GM06990 (cell line): ENCODE measurements around the gene SLC12A8.

Experiments
- DNase-seq: peaks from one replicate; pipeline ENCODE4 v3.0.0-alpha.2; 2011; ENCODE audit not compliant: insufficient read length; ENCODE audit errors: extremely low read depth
- H3K27me3 ChIP-seq: replicated peaks from 2 replicates; pipeline ENCODE4 v1.6.0; 2011; ENCODE audit warnings: low read length; ENCODE audit not compliant: control insufficient read depth, insufficient read depth
- H3K36me3 ChIP-seq: 2 replicates; pipeline ENCODE4 v1.5.1; 2011; ENCODE audit warnings: low read length; ENCODE audit not compliant: control insufficient read depth, insufficient read depth
- H3K4me3 ChIP-seq: replicated peaks from 2 replicates; pipeline ENCODE4 v1.5.1; 2011; ENCODE audit warnings: low read depth, mild to moderate bottlenecking, control low read depth, low read length
- CTCF ChIP-seq: IDR thresholded peaks from 2 replicates; pipeline ENCODE4 v1.5.1; 2011; ENCODE audit warnings: low read length, control low read depth, mild to moderate bottlenecking, inconsistent platforms; ENCODE audit not compliant: insufficient read depth, poor library complexity, severe bottlenecking

The SLC12A8 gene

GRCh38 chr3:125256675-125257074 lies 44.1 kb upstream of the SLC12A8 start:
- Histone ChIP-seq H3K36me3 (no peaks in the 10 kb centered on the region; the same call in 1 of the 2 replicates), H3K27me3 (no peaks in the 10 kb centered on the region), H3K4me3 (no peak overlapping the region)
- no peak for TF ChIP-seq CTCF
- no peak for DNase-seq

- no peaks in the 10 kb centered on the region for H3K36me3 ChIP-seq
- no peak for TF ChIP-seq CTCF
- no peaks in the 10 kb centered on the region for H3K27me3 ChIP-seq
- DNase-seq, result no peak
- H3K4me3 ChIP-seq, result no peak overlapping the region
Observed at GRCh38 chr3:125250973-125251372, 38.4 kb upstream of the SLC12A8 start.

GRCh38 chr3:125246237-125246636 lies 33.7 kb upstream of the SLC12A8 start:
- Histone ChIP-seq H3K4me3 (no peak overlapping the region), H3K36me3 (no peaks in the 10 kb centered on the region), H3K27me3 (no peaks in the 10 kb centered on the region)
- no peak for DNase-seq
- TF ChIP-seq CTCF, result no peak

- no peaks in the 10 kb centered on the region for H3K36me3 ChIP-seq
- no peaks in the 10 kb centered on the region for H3K27me3 ChIP-seq
- no peak for TF ChIP-seq CTCF
- DNase-seq, result no peak
- no peak overlapping the region for H3K4me3 ChIP-seq
Observed at GRCh38 chr3:125245521-125245920, 33.0 kb upstream of the SLC12A8 start.

- DNase-seq, result no peak
- H3K27me3 ChIP-seq, result no peaks in the 10 kb centered on the region
- no peak overlapping the region for H3K4me3 ChIP-seq
- no peak for TF ChIP-seq CTCF
- no peaks in the 10 kb centered on the region for H3K36me3 ChIP-seq
Observed at GRCh38 chr3:125240496-125240895, 27.9 kb upstream of the SLC12A8 start.

GRCh38 chr3:125239266-125239665 lies 26.7 kb upstream of the SLC12A8 start:
- TF ChIP-seq CTCF, result no peak
- Histone ChIP-seq H3K27me3 (no peaks in the 10 kb centered on the region), H3K36me3 (no peaks in the 10 kb centered on the region), H3K4me3 (no peak overlapping the region)
- DNase-seq, result no peak
